GM19438 (cell line): ENCODE data around the gene GARIN5A.
"Not testable (repeated sequence)": the region's sequence is repeated elsewhere in the genome, so short reads cannot be mapped to it uniquely, and the experiment has no call there.

ENCODE experiments used
- ATAC-seq: cut with Tn5 transposase; IDR thresholded peaks from one replicate; pipeline ENCODE4 v1.9.1; 2021; ENCODE audit warnings: low read depth; ENCODE audit not compliant: unreplicated experiment

GARIN5A gene

DNA sequence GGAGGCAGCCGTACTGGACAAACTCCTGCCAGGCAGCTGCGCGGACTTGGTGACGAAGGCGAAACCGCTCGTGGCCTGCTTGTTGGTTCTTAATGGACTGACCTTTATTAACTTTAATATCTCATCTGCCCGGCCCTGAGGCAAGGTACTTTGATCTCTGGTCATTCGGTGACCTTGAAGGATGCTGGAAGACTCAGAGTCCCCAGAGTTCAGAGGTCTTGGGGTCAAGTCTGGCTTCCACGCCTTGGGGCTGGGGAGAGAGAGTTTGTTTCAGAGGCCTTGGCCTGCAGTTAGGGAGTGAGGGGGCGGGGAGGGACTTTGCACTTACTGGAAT is 10.0 kb downstream of the GARIN5A start:
- ATAC-seq: no peak

DNA sequence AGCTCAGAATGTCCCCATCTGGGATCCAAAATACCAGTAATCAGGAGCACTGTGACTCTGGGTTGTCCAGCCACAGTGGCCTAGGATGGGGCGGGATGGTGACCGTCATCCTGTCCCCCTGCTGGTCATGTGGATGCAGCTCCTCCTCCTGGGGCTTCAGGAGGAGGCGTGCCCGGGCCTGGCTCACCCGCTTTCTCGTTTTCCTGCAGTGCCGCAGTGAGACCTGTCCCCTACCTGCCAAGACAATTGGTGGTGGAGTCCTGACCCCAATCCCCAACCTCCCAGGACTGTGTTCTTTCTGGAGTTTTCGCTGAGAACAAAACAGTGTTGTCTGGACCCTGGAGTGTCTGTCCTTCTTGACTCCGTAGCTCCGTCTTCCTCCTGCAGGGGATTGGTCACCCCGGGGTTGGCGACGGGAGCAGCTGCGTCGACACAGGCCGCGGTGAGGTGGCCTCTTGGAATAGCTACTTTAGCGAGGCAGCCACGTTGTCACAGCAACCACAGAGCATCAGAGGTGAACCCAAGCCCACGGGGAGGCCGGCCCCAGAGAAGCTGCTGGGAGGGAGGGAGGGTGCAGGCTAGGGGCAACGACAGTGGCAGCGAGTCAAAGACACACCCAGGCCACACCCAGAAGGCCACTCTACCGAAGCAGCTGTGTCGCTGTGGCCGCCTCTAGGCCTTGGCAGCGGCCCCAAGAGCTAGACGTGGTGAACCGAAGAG is 10.5 kb downstream of the GARIN5A start:
- ATAC-seq: no peak

DNA sequence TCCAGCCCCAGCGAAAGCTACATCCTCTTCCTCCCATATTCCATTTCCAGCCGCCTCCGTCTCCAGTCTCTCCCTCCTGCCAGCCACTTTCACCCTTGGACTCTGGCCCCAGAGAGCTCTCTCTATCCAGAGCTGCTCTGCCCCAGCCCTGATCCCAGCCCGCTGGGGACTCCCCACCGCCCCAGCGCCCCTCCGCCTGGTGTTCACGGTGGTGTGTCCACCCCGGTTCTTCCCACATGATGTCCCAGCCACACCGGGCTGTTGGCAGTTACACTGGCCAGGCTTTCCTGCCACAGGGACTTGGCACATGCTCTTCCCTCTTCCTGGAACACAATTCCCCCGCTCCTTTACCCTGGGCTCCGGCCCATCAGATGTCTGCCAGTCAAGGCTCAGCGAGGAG is 11.6 kb downstream of the GARIN5A start:
- no peak for ATAC-seq

DNA sequence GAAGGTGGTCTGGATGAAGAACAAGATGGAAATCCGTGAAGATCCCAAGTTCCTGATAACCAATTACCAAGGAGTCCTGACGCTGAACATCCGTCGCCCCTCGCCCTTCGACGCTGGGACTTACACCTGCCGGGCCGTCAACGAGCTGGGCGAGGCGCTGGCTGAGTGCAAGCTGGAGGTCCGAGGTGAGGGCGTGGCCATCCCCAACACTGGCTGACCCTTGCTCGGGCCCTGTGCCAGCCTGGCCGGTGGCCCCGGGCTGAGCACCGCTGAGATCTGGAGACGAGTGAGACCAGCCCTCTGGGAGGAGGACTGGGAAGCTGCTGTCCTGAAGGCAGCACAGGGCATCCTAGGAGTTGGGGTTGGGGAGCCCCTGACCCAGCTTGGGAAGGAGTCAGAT is 12.3 kb downstream of the GARIN5A start:
- no peak for ATAC-seq

DNA sequence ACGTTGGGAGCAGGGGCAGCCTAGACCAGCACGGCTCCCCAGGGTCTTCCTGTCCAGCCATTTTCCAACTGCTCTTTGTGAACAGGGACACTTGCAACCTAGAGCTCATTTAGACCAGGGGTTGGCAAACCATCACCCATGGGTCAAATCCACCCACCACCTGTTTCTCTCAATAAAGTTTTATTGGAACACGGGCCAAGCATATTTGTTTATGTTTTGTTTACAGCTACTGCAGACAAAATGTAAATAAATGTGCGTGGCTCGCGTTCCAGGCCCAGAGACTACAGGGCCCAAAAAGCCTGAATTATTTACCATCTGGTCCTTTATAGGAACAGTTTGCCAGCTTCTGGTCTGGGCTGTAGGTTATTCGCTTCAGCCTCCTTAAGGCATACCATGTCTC is 13.7 kb downstream of the GARIN5A start:
- no peak for ATAC-seq

DNA sequence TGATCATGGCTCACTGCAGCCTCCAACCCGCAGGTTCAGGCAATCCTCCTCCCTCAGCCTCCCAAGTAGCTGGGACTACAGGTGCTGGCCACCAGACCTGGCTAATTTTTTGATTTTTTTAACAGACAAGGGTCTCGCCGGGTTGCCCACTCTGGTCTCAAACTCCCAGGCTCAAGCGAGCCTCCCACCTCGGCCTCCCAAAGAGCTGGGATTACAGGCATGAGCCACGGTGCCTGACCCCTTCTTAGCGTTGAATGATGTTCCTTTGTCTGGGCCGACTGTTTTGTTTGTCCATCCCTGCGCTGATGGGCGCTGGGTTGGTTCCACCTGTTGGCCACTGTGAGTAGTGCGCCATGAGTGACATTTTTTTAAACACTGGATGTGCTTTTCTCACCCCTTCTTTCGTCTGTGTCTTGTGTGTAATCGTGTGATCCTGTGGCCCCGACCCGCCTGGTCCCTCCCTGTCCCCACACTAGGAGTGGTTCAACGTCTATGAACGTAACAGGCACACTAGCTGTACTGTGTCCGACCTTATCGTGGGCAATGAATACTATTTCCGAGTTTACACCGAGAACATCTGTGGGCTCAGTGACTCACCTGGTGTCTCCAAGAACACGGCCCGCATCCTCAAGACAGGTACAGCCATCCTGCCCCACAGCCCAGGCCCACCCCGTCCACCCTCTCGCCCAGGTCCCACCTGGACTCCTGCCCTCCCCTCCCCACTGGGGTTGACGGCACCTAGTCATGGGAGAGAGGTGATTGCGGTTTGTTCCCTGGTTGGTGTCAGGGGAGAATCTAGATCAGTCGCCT is 15.4 kb downstream of the GARIN5A start:
- no peak for ATAC-seq

DNA sequence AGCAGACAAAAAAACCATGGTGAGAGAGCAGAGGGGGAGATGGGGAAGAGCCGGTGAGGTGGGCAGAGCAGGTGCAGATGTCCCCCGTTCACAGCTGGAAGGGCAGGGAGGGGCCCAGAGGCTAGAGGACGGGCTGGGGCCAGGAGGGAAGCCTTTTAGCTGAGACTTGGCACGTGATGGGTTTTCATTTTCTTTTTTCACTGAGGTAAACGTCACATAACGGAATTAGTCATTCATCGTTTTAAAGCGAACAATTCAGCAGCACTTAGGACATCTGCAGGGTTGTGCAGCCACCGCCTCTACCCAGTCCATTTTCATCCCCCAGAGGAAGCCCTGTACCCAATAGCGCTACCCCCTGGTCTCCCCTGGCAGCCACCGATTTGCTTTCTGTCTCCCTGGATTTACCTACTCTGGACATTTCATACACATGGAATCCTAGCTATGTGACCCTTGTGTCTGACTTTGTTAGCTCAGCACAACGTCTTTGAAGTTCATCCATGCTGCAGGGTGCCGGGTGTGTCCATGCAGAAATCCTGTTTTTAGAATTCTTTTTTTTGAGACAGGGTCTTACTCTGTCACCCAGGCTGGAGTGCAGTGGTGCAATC is 16.4 kb downstream of the GARIN5A start:
- no peak for ATAC-seq

DNA sequence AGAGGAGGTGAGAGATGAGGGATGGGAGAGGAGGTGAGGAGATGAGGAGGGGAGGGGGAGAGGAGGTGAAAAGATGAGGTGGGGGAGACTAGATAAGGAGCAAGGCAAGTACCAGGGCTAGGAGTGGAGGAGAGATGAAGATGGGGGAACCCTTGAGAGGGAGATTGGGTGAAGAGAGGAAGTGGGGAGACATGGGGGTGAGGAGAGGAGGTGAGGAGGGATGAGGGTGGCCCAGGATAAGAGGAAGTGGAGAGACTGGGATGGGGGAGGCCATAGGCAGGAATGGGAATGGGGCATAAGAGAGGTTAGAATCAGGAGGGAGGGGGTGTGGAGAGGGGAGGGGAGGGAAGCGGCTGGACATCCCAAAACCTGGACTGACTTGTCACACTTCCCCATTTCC is 17.0 kb downstream of the GARIN5A start:
- no peak for ATAC-seq

DNA sequence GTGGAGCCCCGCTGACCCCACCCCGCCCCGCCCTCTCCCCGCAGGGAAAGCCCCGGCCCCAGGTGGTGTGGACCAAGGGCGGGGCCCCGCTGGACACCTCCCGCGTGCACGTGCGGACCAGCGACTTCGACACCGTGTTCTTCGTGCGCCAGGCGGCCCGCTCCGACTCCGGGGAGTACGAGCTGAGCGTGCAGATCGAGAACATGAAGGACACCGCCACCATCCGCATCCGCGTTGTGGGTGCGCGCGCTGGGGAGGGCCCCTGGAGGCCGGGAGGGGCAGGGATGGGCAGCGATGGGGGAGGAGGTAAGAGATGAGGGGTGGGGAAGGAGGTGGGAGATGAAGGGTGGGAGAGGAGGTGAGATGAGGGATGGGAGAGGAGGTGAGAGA is 17.6 kb downstream of the GARIN5A start:
- no peak for ATAC-seq

DNA sequence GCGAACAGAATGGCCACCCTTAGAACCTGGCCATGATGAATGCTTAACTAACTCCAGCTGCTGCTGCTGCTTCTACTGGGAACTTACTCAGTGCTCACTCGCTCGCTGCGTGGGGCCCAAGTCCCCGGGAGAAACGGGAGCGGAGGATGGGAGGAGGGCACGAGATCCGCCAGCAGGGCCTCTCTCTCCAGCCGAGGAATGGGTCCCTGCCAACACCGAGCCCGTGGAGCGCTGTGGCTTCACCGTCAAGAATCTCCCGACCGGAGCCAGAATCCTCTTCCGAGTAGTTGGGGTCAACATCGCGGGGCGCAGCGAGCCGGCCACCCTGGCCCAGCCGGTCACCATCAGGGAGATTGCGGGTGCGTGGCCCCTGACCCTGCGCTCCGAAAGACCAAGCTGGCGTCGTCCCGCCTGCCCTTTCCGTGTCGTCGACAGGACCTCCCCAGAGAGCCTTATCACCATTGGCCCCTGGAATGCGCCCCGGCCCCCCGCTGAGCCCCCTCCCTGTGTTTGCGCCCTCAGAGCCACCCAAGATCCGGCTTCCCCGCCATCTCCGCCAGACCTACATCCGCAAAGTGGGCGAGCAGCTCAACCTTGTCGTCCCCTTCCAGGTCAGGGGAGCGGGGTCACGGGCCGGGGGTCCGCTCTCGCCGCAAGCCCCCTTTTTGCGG is 18.1 kb downstream of the GARIN5A start:
- ATAC-seq: no peak

DNA sequence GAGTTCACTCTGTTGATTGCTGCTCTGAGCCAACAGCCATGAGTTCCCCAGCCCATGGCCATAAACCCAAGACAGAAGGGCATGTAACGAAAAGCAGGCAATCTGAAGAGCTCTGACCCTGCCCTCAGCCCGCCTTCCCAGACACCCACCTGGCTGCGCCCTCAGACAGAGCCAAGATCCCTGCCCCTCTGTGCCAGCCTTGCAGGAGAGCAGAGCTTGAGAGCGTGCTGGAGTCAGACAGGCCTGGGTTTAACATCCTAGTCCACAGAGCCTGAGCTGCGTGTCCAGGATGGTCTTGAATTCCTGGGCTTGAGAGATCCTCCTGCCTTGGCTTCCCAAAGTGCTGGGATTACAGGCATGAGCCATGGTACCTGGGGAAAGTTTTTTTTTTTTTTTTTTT is 19.3 kb downstream of the GARIN5A start:
- ATAC-seq: no peak

DNA sequence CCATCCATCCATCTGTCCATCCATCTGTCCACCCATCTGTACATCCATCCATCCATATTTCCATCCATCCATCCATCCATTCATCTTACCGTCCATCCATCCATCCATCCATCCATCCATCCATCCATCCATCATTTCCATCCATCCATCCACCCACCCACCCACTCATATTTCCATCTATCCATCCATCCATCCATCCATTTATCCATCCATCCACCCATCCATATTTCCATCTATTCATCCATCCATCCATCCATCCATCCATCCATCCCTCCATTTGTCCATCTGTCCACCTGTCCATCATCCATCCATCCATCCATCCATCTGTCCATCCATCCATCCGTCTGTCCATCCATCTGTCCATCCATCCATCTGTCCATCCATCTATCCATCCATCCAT is 20.7 kb downstream of the GARIN5A start:
- no peak for ATAC-seq

DNA sequence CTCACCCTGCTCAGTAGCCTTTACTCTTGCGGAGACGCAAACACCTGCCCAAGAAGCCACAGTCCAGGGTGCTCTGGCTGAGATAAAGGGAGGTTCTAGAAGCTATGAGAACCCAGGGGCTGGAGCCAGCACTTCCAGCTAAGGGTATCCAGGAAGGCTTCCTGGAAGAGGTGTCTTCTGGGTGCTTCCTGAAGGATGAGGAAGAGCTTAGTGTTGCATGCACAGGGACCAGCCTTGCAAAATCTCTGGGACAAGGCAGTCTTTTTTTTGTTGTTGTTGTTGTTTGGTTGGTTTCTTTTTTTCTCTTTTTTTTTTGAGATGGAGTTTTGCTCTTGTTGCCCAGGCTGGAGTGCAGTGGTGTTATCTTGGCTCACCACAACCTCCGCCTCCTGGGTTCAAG is 23.4 kb downstream of the GARIN5A start:
- no peak for ATAC-seq

DNA sequence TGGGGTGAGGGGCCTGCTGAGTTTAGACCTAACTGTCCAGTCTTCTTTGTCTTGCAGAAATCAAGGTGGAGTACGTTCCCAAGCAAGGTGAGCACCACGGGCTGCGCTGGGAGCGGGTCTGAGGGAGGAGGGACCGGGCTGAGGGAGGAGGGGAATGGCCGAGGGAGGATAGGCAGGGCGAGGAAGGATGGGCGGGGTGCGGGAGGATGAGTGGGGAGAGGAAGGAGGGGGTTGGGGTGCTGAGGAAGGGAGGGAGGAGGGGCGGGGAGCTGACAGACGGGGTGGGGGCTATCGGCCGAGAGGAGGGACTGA is 25.5 kb downstream of the GARIN5A start:
- no peak for ATAC-seq

DNA sequence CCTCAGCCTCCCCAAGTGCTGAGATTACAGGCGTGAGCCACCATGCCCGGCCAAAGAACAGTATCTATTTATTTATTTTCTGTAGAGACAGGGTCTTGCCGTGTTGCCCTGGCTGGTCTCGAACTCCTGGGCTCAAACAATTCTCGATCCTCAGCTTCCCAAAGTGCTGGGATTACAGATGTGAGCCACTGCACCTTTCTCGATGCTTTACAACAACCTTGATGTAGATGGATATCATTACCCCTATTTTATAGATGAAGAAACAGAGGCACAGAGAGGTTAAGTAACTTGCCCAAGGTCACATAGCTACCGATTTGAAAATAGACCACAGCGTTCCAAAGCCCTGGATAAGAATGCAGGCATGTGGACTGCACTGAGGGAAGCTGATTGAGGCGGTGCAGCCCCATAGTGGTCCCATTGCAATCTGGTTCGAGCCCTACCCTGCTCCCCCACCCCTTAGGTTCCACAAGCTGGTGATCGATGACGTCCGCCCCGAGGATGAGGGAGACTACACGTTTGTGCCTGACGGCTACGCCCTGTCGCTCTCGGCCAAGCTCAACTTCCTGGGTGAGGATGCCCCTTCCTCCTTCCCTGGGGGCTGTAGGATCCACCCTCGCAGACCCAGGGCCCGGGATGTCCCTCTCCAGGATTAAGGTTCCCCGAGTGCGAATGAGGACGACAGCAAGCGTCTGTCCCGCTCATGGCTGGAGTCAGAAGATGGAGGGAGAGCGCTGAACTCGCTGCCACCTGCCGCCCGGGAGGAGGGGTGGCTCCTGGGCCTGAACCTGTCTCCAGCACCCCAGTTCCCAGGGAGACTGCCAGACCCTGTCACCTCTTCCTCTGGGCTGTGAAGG is 26.1 kb downstream of the GARIN5A start:
- no peak for ATAC-seq

DNA sequence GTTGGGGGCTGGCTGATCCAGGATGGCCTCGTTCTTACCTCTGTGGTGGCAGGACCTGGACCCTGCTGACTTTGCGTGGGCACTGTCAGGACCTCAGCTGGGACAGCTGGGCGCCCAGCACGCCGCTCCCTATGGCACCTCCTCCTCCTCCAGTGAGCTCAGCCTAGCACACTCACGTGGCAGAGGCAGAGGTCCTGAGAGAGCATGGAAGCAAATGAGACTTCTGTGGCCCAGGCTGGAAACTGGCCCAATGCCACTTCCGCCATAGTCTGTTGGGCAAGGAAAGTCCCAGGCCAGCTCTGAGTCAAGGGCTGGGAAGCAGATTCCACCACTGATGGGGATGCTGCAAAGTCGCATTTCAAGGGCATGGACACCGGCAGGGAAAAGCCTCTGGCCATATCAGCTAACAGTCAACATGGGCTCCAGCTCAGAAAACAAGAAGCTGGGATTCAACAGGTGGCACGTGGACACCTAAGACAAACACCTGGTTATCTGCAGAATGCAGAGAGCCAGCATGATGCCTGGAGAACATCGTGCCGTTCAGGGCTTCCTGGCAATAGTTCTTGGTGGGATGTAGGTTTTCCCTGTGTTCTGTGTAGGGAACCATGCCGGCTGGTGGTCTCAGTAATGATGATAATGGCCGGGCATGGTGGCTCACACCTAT is 27.3 kb downstream of the GARIN5A start:
- no peak for ATAC-seq

DNA sequence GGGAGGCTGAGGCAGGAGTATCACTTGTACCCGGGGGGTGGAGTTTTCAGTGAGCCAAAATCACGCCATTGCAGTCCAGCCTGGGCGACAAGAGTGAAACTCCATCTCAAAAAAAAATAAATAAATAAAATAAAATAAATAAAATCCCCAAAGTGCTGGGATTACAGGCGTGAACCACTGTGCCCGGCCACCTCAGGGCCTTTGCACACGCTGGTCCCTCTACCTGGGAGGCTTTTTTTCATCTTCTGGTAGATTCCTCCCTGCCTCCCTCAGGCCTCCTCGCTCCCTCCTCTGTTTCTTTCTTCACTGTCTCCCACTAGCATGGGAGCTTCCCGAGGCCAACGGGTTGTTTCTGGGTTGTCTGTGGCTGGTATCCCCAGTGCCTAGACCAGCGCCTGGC is 28.9 kb downstream of the GARIN5A start:
- no peak for ATAC-seq

DNA sequence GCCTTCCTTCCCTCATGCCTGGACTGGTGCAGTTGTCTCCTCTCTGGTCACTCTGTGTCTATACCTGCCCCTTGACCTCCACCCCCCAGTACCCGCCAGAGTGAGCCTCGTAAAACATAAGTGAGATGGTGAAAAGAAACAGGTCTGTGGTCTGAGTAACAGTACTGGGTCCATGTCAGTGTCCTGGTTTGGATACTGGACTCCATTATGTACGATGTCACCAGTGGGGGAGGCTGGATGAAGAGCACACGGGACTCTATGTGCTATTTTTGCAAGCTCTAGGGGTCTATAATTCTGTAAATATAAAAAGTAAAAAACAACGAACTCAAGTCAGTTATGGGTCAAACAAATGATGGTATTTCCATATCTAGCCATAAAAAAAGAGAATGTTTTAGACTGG is 29.6 kb downstream of the GARIN5A start:
- ATAC-seq: no peak

DNA sequence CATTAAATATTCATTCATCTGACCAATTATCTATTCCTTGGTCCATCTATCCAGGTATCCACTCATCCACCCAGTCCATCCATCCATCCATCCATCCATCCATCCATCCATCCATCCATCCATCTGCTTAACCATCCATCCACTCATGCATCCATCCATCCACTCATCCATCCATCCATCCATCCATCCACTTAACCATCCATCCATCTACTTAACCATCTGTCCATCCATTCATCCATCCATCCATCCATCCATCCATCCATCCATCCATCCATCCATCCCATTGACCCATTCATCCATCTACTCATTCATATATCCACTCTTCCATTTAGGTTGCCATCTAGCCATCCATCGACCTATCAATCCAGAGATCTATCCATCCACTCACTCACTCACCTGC is 32.6 kb downstream of the GARIN5A start:
- ATAC-seq: no peak

DNA sequence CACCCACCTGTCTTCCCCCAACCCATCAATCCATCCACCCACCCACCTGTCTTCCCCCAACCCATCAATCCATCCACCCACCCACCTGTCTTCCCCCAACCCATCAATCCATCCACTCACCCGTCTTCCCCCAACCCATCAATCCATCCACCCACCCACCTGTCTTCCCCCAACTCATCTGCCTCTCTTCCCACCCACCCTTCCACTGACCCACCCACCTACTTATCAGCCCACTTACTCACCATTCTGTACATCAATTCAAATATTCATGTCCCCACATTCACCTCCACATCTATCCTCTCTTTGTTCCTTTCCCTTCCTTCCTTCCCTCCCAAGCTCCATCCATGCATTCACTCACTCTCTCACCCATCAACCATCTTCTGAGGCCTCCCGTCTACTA is 37.5 kb downstream of the GARIN5A start:
- not testable (repeated sequence) for ATAC-seq
